Activated naive CD4-positive, alpha-beta T cell treated with anti-CD3 and anti-CD28 coated beads, Interleukin-2, amount 50 U/mL, for 72 hours (primary cell): ENCODE data around the gene NTM. TPM values are rescaled to one million over a fixed set of nuclear protein-coding genes. Genes with fewer than 3 reads are reported as not detected.

Experiments
- ATAC-seq, 2 donors: fragments of 150-1000 bp; cut with Tn5 transposase; 2 replicates each; pipeline ENCODE4 v1.10.0; 2021; ENCODE audit warnings: mild to moderate bottlenecking in 2 of 2, moderate library complexity in 2 of 2
- DNase-seq, 2 donors: peaks; one replicate each; pipeline ENCODE4 v3.0.0; 2021 to 2022; ENCODE audit warnings: low spot score in 2 of 2
- H3K27ac Mint-ChIP-seq, 2 donors: one replicate each; pipeline ENCODE4 v1.8.0; 2022; ENCODE audit warnings: mild to moderate bottlenecking in 2 of 2, mixed read lengths in 2 of 2
- H3K36me3 Mint-ChIP-seq, 2 donors: one replicate each; pipeline ENCODE4 v1.8.0; 2022; ENCODE audit warnings: mixed read lengths in 2 of 2
- H3K9me3 Mint-ChIP-seq, 2 donors: one replicate each; pipeline ENCODE4 v1.8.0; 2022; ENCODE audit warnings: mixed read lengths in 2 of 2
- total RNA-seq, 2 donors: library from RNA; stranded (reverse); gene quantifications; one replicate each; pipeline ENCODE4 v1.2.3, GENCODE V29; 2022

The NTM gene
- total RNA-seq, 2 donors from 2014 or later: not detected

DNA sequence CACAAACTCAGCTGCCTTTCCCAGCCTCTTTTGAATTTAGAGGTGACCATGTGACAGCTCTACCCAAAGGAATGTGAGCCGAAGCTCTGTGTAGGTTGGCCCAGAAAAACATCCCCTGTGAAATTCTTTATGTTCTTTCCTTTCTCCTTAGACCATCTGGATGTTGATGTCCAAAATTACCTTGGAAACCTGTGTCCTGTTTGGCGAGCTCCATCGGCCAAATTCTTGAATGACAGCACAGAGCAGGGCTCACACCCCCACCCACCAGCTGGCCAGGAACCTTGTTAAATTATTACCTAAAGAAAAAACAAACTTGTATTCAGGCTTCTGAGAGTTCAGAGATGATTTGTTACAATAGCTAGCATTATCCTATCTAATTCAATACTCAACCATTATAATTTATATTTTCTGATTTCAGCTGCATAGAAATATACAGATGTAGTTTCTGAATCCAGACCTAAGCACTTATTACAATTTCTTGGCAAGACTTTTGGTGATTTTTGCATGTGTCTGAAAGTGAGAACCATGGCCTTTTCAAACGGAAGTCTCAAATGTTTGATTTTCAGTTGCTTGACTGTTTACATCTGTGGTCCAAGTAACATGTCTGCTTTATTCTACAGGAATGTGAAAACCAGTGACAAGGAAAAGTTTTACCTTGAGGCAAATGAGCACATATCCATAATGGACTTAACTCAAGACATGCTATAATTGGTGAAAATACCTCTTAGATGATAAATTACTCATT, 554.2 kb downstream of the NTM start:
- ATAC-seq: no peak
- peaks cover 0 to 8% of the 10 kb centered on the region in 2 donors for H3K9me3 Mint-ChIP-seq
- H3K36me3 Mint-ChIP-seq: no peaks in the 10 kb centered on the region
- no peak for DNase-seq
- no peak overlapping the region for H3K27ac Mint-ChIP-seq

DNA sequence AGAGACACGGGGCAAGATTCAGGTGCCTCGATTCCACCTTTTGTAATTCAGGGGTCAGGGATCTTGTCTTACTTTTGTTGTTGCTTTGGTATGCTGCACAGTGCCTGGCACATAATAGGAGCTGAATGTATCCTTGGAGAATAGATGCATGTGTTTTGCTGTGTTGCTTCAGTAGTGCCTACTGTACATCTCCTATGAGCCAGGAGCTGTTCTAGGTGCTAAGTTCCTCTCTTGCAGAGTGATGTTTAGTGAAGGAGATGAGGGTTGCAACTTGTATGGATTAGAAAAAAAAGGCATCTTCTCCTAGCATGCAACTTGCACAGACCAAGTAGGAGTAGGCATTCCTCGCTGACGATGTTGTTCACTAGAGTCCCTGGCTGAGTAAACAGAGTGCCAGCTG, 555.4 kb downstream of the NTM start:
- Mint-ChIP-seq H3K36me3 (no peaks in the 10 kb centered on the region), H3K9me3 (peaks cover 0 to 8% of the 10 kb centered on the region in 2 donors), H3K27ac (no peak overlapping the region)
- no peak for ATAC-seq
- DNase-seq: no peak

DNA sequence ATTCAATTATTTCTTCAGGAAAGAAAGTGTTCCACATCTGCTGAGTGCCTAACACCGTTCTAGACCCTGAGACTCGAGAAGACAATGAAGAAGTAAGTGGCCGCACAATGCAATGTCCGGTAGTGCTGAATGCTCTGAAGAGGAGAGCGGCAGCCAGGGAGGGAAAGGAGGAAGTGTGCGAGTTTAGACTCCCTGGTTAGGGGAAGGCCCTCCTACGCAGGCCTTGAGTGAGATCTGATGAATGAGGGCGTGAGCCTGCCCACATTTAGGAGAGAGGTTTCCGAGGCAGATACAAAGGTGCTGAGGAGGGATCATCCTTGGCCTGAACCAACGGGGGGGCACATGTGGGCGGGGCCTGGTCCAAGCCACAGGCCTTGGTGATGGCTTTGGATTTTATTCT, 558.6 kb downstream of the NTM start:
- H3K9me3 Mint-ChIP-seq: peaks cover 0 to 8% of the 10 kb centered on the region in 2 donors
- ATAC-seq (no peak), DNase-seq (no peak)
- H3K36me3 Mint-ChIP-seq: no peaks in the 10 kb centered on the region
- H3K27ac Mint-ChIP-seq: no peak overlapping the region

DNA sequence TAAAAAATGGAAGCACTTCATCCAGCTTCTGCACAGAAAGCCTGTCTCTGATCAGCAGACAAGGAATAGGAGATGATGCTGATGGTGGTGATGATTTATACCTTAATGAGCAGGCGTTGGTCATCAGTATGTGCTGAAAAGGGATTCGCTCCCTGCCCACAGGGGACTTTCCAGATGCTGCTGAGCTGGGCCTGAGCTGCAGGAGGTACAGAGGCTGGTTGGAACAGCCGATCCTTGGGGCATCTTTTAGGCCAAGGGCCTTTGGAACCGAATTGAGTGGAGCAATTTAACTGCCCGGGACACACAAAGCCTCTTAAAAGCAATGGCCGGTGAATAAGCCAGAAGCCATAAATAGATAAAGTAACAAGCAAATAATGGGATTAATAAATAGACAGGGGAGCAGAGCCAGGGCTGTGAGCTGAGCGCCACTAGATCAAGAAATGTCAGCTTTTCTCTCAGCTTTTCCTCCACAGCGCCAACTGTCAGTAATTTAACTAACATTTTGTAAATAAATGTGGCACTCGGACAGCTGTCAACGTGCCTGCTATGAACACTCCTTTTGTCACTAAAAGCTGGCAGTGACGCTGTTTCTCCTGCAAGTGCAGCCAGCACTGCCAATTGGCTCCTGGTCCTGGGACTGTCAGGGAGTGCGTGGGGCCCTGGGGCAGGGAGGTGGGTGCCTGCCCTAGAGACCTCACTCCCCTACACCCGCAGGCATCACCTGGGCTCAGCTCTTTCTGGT, 562.3 kb downstream of the NTM start:
- Mint-ChIP-seq H3K27ac (peak overlapping the region in 1 of 2 donors; percentile 60), H3K36me3 (no peaks in the 10 kb centered on the region), H3K9me3 (peaks cover 4 to 5% of the 10 kb centered on the region in 2 donors)
- no peak for ATAC-seq
- no peak for DNase-seq

DNA sequence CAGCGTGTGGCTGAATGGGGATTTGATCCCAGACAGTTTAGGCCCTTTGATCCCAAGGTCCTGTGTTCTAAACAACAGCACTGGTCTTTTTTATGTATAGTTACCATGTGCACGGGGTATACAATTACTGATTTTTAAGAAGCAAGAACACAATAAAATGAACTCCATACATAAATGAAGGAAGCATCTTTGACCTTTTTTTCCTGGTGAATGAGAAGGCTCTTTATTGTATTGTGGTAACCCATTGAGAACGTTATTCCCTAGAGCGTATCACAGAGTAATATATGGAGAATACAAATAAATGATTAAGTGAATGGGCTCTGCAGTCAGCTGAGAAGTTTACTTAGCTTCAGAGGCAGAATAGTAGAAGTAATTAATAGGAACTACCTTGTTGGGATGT, 563.6 kb downstream of the NTM start:
- no peaks in the 10 kb centered on the region for H3K36me3 Mint-ChIP-seq
- H3K9me3 Mint-ChIP-seq: peaks cover 5 to 9% of the 10 kb centered on the region in 2 donors
- DNase-seq (no peak), ATAC-seq (no peak)
- no peak overlapping the region for H3K27ac Mint-ChIP-seq

DNA sequence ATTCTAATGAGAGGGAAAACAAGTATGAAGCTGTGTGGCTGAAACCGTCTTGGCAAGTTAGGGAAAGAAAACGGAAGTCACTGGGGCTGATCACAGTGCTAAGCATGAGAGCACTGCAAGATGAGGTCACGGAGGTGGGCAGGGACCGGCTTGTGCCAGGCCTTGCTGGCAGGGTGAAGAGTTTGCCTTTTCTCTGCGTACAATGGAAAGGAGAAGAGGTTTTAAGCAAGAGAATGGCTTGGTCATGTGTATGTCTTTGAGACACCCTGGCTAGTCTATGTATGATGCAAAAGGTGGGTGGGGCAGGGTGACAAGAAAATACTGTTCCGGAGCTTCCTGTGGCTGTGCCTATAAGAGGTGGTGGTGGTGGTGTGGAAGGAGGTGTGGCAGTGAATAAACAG, 567.9 kb downstream of the NTM start:
- ATAC-seq (no peak), DNase-seq (no peak)
- peaks cover 5 to 13% of the 10 kb centered on the region in 2 donors for H3K9me3 Mint-ChIP-seq
- no peaks in the 10 kb centered on the region for H3K36me3 Mint-ChIP-seq
- no peak overlapping the region for H3K27ac Mint-ChIP-seq

DNA sequence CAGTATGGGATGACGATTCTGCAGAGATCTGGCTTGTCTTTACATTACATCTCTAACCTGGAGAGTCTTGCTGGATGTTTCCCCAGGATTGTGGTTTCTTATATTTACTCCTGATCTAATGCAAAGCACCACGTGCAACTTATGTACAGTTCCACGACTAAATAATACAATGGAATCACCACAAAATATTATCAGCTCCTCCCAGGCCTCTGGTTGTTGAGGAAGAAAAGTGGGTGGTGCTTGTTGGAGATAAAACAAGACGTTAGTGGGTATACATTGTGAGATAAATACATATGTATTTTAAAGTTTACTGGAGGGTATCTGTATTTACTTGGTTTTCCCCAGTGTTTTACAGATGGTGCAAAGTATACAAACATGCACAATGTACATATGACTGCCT, 569.7 kb downstream of the NTM start:
- ATAC-seq (no peak), DNase-seq (no peak)
- H3K9me3 Mint-ChIP-seq: peaks cover 0 to 18% of the 10 kb centered on the region in 2 donors
- no peak overlapping the region for H3K27ac Mint-ChIP-seq
- no peaks in the 10 kb centered on the region for H3K36me3 Mint-ChIP-seq

DNA sequence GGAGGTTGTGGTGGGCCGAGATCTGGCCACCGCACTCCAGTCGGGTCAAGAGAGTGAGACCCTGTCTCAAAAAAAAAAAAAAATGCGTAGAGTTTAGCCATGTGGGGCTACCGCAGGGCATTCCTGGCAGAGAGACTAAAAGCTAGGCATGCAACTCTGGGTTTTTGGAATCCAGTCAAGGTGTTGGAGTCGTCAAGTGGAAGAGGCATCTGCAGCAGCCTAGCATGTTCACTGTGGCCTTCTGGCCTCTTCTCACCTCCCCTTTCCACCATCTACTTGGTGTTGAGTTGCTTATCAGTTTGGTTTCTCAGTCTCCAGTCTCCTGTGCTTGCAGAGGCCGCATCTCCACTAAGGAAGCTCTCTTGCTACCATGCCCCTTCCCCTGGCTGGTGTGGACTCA, 572.5 kb downstream of the NTM start:
- DNase-seq (no peak), ATAC-seq (no peak)
- Mint-ChIP-seq H3K36me3 (no peaks in the 10 kb centered on the region), H3K27ac (no peak overlapping the region), H3K9me3 (peaks cover 0 to 18% of the 10 kb centered on the region in 2 donors)

DNA sequence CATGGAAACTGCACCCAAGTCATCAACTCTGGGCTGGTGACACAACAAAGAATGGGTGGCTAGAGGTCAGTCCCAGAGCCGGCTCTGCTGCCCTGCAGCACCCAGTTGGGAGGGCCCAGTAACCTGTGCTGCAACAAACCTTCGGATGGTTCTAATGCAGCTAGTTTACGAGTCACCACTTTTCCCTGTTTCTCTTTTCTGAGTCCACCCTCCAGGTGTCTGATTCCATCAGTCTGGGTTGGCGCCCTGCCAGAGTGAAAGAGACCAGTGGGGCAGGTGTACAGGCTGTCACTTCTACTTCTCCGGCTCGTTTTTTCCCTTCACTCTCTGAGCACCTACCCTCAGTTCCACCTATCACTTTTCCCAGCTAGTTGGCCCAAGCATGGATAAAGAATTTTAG, 572.9 kb downstream of the NTM start:
- Mint-ChIP-seq H3K9me3 (peaks cover 0 to 14% of the 10 kb centered on the region in 2 donors), H3K36me3 (no peaks in the 10 kb centered on the region), H3K27ac (no peak overlapping the region)
- ATAC-seq (no peak), DNase-seq (no peak)

DNA sequence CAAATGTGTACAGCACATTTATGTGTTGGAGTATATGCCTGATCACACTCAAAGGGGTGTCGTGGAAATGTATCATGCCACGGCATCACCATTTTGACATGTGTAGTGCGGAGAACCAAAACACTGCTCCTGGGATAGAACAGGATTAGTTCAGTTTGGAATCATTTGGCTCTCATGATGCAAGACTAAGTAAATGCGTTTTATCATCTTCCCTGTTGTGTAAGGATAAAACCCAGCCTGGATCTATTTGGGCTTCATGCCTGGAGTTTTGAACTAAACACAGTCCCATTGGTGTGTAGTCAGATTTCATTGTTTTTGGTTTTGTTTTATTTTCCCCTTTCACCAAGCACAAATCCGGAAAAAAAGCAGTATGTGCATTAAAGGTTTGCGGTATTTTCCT, 574.3 kb downstream of the NTM start:
- H3K36me3 Mint-ChIP-seq: no peaks in the 10 kb centered on the region
- H3K9me3 Mint-ChIP-seq: peaks cover 0 to 5% of the 10 kb centered on the region in 2 donors
- DNase-seq: no peak

DNA sequence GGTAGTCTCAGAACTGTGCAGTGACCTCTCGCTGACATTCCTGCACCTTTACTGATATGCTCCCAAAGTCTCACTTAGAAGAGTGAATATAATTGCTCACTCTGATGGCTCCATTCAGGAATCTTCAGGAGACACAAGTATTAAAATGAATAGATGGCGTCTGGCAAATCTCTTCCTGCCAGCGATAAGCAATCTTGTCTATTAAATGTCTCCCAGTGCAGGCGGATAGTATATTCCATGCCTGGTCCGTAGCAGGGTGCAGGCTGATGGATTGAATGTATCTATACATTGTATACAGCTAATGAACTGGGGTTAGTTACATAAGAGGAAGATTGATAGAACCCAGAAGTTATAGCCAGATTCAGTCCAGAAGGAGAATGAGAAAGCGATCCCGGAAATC, 575.3 kb downstream of the NTM start:
- ATAC-seq (no peak), DNase-seq (no peak)
- H3K9me3 Mint-ChIP-seq: peaks cover 0 to 10% of the 10 kb centered on the region in 2 donors
- no peak overlapping the region for H3K27ac Mint-ChIP-seq
- no peaks in the 10 kb centered on the region for H3K36me3 Mint-ChIP-seq

More for the DNA sequence above, 574.3 kb downstream of the NTM start:
- ATAC-seq: no peak
- no peak overlapping the region for H3K27ac Mint-ChIP-seq

DNA sequence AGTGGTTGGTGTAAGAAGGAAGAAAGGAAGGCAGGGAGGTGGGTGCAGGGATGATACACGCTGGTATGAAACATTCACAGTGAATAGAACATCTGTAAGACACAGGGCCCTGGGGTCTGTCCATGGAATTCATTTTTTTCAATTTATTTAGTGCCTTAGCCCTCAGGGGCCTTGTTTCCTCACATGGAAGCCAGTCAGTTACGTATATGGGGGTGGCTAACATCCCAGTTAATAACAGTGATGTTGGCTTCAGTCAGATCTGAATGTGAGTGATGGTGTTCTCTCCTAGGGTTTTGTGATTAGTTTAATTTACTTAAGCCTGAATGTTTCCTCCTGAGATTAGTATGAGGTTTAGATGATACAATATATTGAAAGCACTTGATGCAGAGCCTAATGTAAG, 577.1 kb downstream of the NTM start:
- Mint-ChIP-seq H3K27ac (no peak overlapping the region), H3K36me3 (no peaks in the 10 kb centered on the region), H3K9me3 (peaks cover 0 to 14% of the 10 kb centered on the region in 2 donors)
- no peak for DNase-seq
- ATAC-seq: no peak

DNA sequence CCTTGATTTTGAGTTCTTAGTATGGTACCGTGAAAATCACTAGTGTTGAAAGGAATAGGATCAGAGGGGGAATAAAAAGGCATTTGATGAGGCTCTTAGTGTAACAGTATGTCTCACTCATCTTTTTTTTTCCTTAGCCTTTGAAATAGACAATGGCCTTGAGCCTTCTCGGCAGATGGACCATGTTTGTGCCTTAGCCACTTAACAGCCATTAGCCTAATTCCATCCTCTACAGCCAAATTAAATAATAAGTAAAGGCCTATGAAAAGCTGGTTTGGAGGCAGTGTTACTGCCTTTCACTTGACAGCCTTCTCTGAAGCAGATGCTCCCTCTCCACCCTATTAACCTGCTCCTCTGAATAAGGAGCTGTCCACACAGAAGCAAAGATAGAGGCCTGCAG, 580.7 kb downstream of the NTM start:
- H3K27ac Mint-ChIP-seq: no peak overlapping the region
- peaks cover 0 to 9% of the 10 kb centered on the region in 2 donors for H3K9me3 Mint-ChIP-seq
- DNase-seq: no peak
- no peaks in the 10 kb centered on the region for H3K36me3 Mint-ChIP-seq
- ATAC-seq: no peak

DNA sequence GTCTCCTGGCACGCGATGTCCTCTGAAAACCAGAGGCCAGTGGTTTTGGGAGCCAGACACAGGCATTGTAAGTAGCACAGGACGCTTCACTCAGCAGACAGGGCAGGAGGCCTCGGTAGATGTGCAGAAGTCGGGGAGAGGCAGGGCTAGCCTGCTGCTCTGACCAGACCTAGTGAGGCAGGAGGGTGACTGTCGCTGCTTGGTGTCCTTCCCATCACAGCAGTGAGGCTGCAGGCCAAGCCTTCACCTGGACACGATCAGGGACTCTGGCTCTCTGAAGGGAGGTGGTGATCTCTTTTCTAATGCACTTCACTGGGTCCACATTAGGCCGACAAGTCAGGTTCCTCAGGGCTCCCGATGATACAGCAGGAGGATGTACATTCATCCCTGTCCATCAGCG, 583.7 kb downstream of the NTM start:
- H3K27ac Mint-ChIP-seq: no peak overlapping the region
- ATAC-seq (no peak), DNase-seq (no peak)
- peaks cover 3 to 13% of the 10 kb centered on the region in 2 donors for H3K9me3 Mint-ChIP-seq
- peaks cover 0 to 4% of the 10 kb centered on the region in 2 donors for H3K36me3 Mint-ChIP-seq

DNA sequence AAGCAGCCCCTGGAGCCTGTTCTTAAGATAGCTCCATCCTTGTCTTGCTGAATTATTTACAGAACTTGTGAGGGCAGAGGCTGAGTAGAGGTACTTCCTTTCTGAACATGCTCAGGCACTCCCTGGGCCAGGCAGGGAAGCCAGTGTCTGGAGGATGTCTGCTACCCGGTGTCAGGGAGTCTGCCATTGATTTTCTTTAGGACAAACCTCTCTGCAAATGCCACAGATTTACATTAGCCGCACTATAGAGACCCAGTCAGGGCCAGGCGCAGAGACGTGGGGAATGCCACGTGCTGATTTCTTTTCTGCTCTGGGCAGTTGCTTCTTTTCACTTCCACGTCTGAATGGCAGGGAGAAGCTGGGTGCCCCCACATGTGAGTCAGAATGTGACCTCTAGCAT, 585.5 kb downstream of the NTM start:
- DNase-seq (no peak), ATAC-seq (no peak)
- H3K36me3 Mint-ChIP-seq: peaks cover 0 to 4% of the 10 kb centered on the region in 2 donors
- peaks cover 3 to 14% of the 10 kb centered on the region in 2 donors for H3K9me3 Mint-ChIP-seq
- H3K27ac Mint-ChIP-seq: no peak overlapping the region

DNA sequence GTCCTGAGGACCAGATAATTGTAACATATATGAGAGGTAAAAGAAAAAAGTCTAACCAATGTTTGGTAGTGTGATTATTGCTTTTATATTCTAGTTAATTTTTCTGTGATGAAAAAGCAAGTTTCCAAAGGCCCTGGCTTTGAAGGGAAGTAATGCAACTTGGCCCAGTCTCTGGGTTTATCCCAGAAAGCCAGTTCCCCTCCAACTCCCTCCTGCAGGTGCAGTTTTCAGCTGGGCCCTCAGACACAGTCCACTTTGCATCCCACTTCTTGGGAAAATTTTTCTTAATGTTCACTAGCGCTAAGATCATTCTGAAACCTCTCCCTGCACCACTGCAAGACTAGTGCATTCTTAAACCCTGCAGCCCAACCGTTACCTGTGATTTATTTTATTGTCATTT, 586.8 kb downstream of the NTM start:
- DNase-seq (no peak), ATAC-seq (no peak)
- Mint-ChIP-seq H3K36me3 (peaks cover 0 to 4% of the 10 kb centered on the region in 2 donors), H3K27ac (no peak overlapping the region), H3K9me3 (peaks cover 3 to 10% of the 10 kb centered on the region in 2 donors)

DNA sequence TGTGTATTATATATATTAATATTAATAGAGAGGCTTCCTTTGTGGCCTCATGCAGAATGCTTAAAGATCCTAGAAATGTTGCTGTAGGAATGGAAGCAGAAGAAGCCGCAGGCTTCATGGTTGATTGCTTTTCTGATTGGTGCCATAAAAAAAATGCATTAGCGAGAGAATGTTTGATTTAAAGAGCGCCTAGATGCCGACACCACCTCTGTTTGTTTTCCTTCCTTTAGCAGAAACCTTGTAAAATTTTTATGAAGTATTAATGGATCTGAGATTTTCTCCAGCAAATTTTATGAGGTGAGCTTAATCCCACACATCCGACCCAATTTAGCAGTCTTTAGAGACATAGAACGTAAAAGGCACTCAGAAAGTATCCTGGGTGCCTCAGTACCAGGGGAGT, 587.5 kb downstream of the NTM start:
- DNase-seq (no peak), ATAC-seq (no peak)
- Mint-ChIP-seq H3K36me3 (peaks cover 0 to 4% of the 10 kb centered on the region in 2 donors), H3K27ac (no peak overlapping the region), H3K9me3 (peaks cover 3 to 10% of the 10 kb centered on the region in 2 donors)

DNA sequence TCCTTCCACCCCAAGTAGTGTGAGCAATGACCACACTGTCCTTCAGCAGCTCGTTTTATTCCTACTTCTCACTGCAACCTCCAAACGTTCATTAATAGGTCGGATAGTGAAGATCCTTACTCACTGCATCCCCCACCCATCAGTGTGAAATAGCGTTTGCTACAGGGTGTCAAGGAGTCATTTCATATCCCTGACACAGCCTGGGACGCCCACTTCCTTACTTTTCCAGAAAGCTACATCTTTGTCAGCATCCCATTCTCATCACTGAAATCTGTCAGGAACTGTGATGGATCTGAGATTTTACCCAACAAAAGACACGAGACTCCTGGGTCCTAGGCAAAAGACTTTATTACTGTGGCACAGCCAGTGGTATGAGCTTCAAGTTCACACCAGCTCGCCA, 592.4 kb downstream of the NTM start:
- DNase-seq (no peak), ATAC-seq (no peak)
- Mint-ChIP-seq H3K36me3 (peaks cover 0 to 4% of the 10 kb centered on the region in 2 donors), H3K27ac (no peak overlapping the region), H3K9me3 (peaks cover 10 to 28% of the 10 kb centered on the region in 2 donors)
